ENCODE measurements around the gene ST7L.

Gene ST7L

GRCh38 chr1:112544011-112544688 lies 74.8 kb downstream of the ST7L start:
- DNase-seq, result no peak

GRCh38 chr1:112542206-112542973 lies 76.6 kb downstream of the ST7L start:
- DNase-seq, result no peak

GRCh38 chr1:112541299-112541698 lies 77.6 kb downstream of the ST7L start:
- no peak for DNase-seq

DNA sequence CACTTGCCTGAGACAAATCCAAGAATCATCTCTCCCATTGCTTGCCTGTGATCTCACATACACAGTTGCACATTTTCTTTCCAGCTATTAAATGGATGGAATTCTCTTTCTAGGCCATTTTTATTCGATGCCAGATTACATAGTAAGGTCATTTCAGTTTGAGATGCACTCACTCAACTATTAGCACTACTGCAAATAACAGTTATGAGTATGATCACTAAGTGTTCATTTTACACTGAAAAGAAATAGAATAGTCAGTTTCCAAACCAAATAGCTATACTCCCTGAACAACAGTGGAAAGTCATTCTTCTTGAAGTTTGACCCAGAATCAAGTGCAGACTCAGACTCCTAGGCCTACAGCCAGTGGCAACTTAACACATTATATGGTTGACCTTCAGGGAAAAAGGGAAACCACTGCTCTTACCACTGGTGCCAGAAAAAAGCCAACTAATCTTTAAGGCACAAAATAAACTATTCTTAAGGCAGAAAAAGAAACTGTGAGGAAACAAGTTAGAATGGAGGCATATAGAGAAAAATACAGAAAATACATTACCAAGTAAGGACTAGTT lies 78.6 kb downstream of the ST7L start:
- no peak for DNase-seq

GRCh38 chr1:112538883-112539282 lies 80.1 kb downstream of the ST7L start:
- no peak for DNase-seq

DNA sequence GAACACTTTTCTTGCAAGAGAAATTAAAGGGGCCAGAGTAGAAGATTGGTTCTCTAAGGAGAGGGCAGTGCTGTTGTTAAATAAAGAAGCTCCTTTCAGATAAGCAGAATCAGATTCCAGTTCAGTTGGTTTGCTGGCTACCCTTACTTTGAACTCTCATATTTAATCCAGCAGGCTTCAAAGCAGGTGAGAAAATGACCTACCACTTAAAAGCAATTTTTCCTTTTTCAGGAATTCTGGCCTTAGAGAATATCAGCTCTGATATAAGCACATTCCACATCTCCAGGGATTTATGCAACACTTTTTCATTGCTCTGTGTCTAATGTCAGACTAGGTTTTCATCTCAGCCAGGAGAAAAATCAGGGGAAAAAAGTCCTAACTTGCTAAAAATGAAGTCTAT lies 81.5 kb downstream of the ST7L start:
- DNase-seq, result no peak

DNA sequence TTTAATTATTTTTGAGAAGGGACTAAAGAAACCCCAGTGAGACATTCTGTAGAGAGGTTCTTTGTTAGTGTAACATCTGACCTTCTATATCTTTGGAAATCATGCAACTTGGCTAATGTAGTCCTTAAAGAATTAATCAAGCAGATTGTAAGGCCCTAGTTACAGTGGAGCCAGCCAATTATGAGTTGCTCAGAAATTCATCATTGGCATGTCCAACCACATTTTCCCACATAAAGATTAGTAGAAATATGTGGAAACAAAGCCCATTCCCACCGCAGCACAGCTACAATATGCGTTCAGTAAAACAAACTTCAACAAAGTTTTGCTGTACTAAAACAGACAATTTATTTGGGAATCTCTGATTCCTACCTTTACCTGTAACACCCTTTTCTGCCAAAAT lies 82.4 kb downstream of the ST7L start:
- no peak for DNase-seq

DNA sequence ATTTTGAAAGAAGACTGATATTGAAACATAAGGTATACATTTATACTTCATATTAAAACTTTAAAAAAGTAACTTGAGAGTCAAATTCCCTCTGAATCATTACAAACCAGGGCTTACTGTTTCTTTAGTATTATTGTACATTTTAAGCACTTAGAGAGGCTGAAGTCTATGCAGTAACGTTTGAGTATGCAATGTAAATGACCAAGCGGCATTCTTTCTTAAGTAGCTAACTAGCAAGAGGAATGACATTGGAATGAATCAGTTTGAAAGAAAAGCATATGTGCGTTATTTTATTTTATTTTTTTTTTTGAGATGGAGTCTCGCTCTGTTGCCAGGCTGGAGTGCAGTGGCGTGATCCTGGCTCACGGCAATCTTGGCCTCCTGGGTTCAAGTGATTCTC lies 85.9 kb downstream of the ST7L start:
- no peak for DNase-seq

- no peak for DNase-seq
These were observed 86.9 kb downstream of the ST7L start for GRCh38 chr1:112532064-112532463.

GRCh38 chr1:112530832-112531231 lies 88.1 kb downstream of the ST7L start:
- no peak for DNase-seq

- no peak for DNase-seq
These were observed 89.6 kb downstream of the ST7L start for GRCh38 chr1:112529301-112529700.

- no peak for DNase-seq
These were observed 90.9 kb downstream of the ST7L start for GRCh38 chr1:112528076-112528475.

GRCh38 chr1:112527266-112528010 lies 91.5 kb downstream of the ST7L start:
- no peak for DNase-seq

GRCh38 chr1:112524986-112525385 lies 94.0 kb downstream of the ST7L start:
- DNase-seq, result no peak

DNA sequence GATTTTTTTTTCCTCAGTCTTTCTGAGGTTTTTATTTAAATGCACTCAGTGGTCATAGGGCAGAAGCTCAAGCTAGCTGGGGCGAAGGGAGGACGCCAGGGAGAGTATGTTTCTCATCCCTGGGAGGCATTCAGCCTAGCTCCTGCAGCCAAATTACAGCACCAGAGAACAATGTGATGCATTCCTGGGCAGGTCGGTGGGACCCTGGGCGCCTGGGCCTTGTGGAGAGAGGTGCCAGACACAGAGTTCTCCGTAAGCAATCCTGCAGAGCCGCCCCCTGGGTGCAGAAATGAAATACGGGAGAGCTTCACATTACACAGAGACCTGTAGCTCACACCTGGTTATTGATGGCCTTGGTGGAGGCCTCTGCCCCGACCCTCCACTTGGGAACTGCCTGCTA lies 94.7 kb downstream of the ST7L start:
- DNase-seq, result no peak

GRCh38 chr1:112522621-112523020 lies 96.3 kb downstream of the ST7L start:
- no peak for DNase-seq

- DNase-seq, result no peak
These were observed 98.8 kb downstream of the ST7L start for GRCh38 chr1:112520166-112520565.

DNA sequence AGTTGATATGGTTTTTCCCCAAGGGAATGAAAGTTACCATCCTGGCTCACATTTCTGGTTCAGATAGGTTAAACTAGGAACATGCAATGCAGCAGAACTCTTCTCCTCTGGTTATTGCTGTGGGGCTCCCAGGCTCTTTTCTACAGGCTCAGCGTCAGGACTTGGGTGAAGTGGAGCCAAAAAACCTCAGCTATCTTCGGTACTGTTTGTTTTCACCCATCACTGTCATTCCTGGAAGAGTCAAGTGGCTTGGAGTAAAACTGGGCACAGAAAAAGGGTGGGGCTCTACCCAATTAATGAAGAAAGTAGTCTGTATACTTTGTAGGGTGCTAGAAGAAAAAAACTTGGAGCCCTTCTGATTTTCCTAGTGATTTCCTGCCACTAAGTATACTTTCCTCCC lies 100.8 kb downstream of the ST7L start:
- no peak for DNase-seq

DNA sequence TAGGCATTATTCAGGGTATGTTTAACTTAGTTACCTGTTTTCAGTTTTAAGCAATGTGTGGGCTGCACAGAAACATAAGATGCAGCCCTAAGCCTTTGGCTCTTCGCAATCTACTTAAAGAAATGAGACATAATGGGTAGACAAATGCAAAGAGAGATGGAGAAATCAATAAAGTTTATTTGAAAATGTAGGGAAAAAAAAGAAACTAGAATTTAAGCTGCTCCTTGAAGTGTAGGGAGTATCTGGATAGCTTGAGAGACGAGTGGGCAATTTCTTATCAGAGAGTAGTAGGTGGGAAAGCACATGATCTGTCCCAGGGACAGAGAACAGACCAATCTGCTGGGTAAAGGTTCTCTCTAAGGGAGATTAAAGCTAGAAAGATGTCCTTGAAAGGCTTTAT lies 101.3 kb downstream of the ST7L start:
- DNase-seq, result no peak

GRCh38 chr1:112517231-112517630 lies 101.7 kb downstream of the ST7L start:
- no peak for DNase-seq

GRCh38 chr1:112516141-112516540 lies 102.8 kb downstream of the ST7L start:
- no peak for DNase-seq

GRCh38 chr1:112515311-112516009 lies 103.5 kb downstream of the ST7L start:
- no peak for DNase-seq

DNA sequence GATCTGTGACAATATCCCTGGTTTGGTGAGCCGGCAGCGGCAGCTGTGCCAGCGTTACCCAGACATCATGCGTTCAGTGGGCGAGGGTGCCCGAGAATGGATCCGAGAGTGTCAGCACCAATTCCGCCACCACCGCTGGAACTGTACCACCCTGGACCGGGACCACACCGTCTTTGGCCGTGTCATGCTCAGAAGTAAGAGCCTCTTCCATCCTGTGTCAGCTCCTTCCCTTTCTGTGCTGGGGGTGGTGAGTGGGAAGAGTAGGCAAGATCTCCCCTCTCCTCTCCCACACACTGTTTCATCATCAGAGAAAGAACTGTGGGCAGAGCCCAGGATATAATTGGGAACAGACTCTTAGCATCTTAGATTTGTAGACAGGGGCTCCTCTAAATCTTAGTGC lies 104.0 kb downstream of the ST7L start:
- no peak for DNase-seq
